Left renal pelvis (tissue), 4 donors: ENCODE measurements around the gene STX12. TPM values are rescaled to one million over a fixed set of nuclear protein-coding genes. Genes with fewer than 3 reads are reported as not detected.
"Not testable (repeated sequence)": the region's sequence is repeated elsewhere in the genome, so short reads cannot be mapped to it uniquely, and the experiment has no call there.

ENCODE experiments used
- DNase-seq, 4 donors: peaks; one replicate each; pipeline ENCODE4 v3.0.0-alpha.2; 2013; ENCODE audit warnings: low read depth in 4 of 4, low spot score in 3 of 4
- polyA plus RNA-seq, 4 donors: library from polyadenylated mRNA; unstranded; fragments of 120-200 nt; gene quantifications; one replicate each; pipeline ENCODE4 v1.2.1, GENCODE V29; 2013; ENCODE audit not compliant: insufficient read length in 4 of 4

The STX12 gene
- polyA plus RNA-seq, 4 donors: 45.7 to 53.0 (median 50.4) TPM

DNA sequence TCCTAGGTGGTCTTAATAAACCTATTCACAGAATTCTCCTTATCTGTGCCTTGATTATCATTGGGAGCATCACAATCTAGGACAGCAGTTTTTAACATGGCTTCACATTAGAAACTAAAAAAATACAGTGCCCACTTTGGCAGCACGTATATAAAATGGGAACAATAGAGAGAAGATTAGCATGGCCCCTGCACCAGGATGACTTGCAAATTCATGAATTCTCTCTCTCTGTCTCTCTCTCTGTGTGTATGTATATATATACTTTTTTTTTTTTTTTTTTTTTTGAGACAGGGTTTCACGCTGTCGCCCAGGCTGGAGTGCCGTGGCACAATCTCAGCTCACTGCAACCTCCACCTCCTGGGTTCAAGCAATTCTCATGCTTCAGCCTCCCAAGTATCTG is 51.4 kb downstream of the STX12 start:
- no peak for DNase-seq

DNA sequence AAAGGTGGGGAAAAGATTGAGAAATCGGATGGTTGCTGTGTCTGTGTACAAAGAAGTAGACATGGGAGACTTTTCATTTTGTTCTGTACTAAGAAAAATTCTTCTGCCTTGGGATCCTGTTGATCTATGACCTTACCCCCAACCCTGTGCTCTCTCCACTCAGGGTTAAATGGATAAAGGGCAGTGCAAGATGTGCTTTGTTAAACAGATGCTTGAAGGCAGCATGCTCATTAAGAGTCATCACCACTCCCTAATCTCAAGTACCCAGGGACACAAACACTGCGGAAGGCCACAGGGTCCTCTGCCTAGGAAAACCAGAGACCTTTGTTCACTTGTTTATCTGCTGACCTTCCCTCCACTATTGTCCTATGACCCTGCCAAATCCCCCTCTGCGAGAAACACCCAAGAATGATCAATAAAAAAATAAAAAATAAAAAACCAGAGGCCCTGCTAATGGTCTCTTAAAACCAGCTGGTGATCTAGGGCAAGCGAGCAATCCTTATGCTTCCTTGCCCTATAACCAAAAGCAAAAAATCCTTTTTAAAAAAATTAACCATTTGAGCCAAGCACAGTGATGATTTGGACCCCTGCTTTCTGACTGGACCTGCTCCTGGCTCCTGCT is 56.4 kb downstream of the STX12 start:
- DNase-seq: not testable (repeated sequence)

DNA sequence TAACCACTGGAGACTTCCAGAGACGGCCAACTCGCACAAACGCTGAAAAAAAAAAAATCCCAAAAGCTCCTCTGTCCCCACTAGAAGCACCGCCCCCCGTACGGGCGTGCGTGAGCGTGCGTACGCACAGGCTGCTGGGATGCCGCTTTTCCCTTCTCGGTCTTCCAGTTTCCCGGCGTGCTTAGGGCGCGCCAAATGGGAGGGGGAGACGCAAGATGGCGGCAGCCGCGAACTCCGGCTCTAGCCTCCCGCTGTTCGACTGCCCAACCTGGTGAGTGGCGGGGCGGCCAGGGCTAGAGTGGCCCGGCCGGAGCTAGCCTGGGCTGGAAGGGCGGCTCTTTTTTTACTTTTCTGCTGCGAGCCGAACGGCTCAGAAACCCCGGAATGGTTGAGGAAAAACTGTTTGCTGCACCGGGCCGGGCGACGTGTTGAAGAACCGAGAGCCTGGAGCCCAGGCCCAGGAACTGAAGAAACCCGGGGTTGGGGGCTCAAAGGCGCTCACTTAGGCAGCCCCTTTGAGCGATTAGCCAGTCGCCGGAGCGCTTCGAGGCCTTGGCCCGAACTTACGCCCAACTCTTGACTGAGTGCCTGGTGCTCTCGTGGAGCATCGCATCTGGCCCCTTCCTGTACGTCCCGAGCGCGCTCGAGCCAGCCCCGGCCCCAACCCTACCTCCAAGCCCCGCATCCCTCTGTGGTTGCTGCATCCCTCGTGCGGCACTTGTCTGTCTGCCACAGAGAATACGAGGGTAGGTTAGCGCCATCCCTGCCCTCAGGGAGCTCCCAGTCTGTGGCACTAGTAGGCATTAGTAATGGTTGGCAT is 57.8 kb downstream of the STX12 start, which contains the start of gene PPP1R8:
Gene PPP1R8, plus strand, starts transcription at position 162 of the 820 bp plus-strand sequence. Its CDS starts 54 bp downstream, at position 216.
- peak; percentile 88 to 93 (median 91) for DNase-seq

DNA sequence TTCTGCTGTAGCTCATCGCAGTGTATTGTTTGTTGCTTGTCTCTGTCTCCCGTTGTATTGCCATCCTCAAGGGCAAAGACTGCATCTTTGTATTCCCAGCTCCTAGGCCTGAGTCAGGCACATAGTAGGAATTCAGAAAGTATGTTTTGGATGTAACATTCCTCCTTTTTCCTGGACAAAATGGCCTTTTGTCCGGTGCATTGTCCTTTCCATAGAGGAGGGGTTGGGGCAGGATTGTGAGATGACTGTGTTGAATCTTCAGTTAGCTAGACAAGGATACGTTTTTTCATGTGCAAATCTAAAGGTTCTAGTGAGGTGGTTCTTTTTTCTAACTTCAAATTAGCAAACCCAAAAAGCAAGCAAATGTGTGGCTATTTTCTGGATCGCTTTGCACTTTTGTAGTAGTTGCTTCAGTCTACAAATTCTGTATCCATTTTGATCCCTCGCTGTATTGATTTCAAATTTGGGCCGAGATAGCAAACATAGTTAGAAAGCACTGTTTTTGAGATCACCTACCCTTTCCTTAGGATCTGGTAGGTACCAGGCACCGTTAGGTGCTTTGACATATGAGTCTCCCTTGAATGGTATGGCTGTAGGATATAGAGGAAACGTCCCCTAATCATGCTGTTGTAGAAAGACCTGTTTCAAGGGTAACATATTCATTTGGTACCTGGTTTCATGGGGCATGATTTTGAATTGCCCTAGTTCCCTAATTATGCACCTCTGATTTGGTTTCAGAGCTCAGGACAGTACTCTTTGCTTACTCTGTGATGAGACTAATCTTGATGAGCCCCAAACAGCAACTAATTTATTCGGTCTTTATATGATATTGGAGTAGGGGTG is 58.8 kb downstream of the STX12 start:
- DNase-seq: no peak

DNA sequence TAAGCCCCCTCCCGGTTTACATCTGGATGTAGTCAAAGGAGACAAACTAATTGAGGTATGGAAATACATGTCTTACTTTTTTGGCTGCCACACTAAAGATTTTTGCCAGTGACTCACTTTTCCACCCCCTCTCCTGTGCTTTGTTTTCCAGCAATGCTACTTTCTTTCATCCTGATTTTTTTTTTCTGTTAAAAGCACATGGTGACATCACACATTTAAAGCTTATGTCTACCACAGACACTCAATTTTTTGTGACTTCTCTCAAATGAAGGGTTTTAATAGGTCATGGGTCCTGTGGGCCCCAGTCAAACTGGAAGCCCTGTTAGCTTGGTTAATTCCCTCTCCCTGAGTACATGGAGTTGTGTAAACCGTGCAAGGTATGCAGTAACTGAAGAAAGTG is 59.7 kb downstream of the STX12 start:
- no peak for DNase-seq

DNA sequence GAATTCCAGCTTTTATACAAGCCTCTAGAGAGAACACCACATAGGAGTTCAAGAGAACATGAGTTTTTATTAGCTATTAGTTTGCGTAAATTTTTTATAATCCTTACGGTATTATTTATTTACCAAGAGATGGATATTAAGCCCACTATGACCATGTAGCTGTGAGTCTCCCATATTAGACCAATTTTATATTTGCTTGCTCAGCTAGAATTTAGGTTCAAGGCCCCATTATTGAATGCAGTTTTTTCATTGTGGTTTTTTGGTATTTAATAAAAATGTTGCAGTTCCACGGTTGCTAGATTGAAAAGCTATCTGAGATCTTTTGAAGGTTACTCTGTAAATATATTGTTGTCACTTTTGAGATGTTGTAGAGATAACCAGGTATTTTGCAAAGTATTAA is 60.5 kb downstream of the STX12 start:
- no peak for DNase-seq

DNA sequence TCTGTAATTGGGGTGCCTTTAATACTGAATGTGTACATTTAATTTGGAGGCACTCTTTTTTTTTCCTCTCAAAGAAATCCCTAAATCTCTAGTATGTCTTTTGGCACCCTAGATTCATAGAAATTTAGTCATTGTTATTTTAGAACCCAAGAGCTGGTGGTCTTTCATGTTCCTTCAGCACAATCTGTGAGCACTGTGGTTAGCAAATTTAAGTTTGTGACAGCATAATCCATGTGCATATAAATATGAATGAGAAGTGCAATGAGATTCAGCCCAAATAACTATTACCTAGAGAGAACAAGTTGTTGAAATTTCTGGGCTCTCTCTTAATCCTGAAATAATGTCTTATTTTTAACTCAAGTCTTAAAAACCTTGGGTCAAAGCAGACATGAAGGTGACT is 62.0 kb downstream of the STX12 start:
- DNase-seq: no peak

DNA sequence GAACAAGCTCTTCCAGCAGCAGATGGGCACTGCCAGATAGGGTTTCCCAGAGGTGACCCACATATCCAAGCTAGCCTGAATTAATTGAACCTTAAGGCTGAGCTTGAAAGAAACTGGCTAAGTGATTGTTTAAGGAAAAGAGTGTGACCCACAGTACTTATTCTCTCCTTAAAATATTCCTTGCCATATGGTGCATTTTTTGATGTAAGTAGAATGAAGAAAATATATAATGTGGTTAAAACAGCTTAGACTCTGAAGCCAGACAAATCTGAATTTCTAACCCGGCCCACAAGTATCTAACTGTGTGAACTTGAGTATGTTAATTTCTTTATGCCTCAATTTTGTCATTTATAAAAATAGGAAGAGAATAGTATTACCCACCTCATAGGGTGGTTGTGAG is 62.5 kb downstream of the STX12 start:
- no peak for DNase-seq

DNA sequence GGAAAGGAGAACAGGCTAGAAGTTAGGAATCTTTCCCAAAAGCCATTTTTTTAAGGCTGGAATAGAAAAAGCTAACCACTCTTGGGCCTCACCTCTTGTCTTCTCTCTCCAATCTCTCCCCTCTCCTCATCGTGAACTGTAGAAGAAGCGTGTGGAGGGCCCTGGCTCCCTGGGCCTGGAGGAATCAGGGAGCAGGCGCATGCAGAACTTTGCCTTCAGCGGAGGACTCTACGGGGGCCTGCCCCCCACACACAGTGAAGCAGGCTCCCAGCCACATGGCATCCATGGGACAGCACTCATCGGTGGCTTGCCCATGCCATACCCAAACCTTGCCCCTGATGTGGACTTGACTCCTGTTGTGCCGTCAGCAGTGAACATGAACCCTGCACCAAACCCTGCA is 76.9 kb downstream of the STX12 start:
- DNase-seq: no peak

DNA sequence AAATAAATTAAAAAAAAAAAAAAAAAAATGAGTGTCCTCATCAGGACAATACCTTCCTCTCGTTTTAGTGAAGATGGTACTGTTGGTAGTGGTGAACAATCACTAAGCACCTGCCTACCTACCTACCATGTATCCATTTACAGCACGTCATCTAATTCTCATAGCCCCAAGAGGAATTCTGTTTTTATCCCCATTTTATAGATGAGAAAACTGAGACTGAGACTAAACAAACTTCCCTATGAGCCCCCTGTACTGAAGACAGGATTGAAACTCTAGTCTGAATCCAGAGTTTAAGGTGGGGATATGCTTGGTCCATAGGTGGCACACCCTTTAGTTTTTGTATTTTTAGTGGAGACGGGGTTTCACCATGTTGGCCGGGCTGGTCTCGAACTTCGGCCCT is 82.1 kb downstream of the STX12 start:
- DNase-seq: no peak

DNA sequence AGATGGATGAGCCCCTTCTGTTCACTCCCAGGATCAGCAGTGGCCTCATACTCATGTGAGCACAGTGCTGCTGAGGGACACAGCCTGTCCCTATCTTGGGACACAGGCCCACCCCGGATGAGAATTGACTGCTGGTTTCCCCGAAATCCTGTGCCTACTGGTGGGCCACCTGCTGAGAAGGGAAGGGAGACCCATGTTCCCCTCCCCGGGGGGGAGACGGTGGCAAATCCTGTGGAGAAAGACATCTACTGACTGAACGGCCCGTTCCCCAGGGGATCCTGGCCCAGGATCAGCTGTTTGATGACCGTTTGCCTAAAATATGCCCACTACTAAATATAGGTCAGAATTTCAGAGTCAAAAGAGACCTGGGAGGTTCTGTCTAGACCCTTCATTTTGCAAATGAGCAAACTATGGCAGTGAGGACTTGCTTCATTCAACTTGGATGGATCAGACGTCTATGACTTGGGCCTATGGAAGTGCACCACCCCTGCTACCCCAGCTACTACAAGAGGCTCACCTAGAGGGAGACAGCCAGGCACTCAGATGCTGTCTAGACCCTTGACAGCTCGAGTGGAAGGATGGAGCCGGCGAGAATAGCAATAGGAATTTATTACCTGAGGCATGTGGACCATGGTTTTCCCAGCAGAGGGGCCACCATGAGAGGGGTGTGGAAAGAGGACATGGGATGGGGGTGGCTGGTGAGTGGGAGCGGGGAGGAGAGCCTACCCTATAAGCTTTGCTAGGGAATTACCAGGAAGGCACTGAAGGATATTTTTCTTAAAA is 83.7 kb downstream of the STX12 start:
- DNase-seq: no peak

DNA sequence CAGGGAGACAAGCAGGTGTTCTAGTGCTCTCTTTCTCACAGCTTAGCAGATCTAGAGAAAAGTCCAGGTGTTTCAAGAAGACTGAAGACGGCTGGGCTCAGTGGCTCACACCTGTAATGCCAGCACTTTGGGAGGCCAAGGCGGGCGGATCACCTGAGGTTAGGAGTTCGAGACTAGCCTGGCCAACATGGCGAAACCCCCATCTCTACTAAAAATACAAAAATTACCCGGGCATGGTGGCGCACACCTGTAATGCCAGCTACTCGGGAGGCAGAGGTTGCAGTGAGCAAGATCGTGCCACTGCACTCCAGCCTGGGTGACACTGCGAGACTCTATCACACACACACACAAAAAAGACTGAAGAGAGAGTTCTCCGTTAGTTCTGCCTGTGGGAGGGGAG is 84.5 kb downstream of the STX12 start:
- DNase-seq: not testable (repeated sequence)

DNA sequence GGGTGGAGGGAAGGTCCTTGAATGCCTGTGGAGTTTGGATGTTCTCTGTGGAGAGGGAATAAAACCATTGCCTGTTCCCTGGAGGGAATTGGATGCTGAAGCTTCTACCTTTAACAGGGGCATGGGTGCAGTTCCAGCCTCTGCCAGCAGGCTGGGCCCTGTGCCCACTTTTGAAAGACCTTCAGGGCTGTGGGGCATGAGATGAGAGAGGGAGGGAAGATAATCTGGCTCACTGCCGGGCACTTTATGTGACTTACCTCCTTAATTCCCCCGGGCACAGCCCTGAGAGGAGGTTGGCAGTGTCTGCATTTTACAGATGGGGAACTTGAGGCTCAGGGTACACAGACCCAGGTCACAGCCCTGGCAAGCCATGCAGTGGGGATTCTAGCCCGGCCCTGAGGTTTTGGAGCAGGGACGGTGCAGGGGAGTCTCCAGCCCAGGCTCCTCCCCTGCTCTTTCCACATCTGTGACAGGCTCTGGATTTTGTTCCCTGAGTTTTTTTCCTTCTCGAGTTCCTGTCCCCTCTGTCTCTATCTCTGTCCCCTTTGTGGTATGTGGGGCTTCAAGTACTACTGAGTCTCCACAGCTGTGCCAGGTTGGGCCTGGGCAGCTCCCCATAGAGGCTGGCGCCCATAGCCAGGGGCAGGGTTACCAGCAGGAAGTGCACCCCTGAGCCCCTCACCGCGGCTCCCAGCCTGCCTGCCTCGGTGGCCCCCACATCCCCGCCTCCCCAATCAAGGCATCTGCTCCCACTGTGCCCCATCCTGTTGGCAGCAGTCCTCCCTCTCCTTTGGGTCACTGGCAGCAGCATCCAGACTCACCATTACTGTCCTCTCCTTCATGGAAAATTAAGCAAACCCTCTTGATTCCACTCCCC is 85.3 kb downstream of the STX12 start:
- DNase-seq: peak in 3 of 4 donors; percentile 63 to 72 (median 63)

DNA sequence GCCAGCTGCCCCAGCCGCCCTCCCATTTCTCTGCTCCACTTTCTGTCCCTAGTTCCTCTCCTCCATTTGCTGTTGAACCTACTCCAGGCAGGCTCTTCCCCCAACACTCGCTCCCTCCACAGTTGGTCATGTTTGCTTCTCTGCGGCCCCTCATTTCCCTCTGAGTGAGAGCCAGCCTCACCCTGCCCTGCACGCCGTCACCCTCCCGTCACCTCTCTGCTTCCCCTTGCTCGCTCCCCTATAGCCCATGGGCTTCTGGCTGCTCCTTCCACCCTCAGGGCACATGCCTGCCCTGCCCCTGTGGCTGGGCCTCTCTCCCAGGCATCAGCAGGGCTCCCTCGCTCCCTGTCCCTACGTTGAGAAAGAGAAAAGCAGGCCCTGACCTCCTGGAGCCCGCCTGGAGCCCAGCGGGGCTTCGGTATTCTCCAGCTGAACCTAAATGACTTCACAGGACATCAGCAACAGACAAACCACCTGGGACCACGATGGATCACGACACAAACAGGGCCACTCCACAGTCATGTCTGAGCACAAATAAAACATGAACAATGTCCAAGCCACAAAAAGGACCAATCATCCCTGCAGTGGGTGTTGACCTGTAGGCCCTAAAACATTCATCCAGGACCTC is 86.0 kb downstream of the STX12 start:
- no peak for DNase-seq

DNA sequence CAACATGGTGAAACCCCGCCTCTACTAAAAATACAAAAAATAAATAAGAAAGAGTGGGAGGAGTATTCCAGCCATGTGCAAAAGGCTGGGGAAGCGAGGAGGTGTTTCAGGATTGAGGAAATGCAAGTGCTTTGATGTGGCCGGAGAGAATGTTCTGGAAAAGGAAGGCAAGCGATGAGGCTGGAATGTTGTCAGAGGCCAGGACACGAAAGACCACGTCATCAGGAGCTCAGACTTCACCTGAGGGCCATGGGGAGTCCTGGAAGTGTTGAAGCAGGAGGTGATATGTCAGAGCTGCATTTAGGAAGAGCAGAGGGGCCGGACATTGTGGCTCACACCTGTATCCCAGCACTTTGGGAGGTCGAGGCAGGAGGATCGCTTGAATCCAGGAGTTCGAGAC is 88.4 kb downstream of the STX12 start:
- DNase-seq: no peak

DNA sequence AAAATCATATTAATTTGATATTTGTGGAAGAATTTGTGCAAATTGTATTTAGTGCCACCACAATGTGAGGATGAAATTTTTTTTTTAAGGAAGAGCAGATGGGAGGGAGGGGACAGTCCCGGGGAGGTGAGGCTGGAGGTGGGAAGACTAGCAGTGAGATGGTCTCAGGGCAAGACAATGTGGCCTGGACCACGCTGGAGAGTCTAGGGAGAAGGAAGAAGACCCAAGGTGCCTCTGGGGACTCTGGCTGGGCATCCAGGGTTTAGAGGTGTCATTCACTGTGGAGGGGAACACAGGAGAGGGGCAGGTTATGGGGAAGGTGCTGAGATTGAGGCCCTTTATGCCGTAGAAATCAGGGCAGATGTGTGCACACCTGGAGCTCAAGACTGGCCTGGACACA is 89.0 kb downstream of the STX12 start:
- DNase-seq: no peak

DNA sequence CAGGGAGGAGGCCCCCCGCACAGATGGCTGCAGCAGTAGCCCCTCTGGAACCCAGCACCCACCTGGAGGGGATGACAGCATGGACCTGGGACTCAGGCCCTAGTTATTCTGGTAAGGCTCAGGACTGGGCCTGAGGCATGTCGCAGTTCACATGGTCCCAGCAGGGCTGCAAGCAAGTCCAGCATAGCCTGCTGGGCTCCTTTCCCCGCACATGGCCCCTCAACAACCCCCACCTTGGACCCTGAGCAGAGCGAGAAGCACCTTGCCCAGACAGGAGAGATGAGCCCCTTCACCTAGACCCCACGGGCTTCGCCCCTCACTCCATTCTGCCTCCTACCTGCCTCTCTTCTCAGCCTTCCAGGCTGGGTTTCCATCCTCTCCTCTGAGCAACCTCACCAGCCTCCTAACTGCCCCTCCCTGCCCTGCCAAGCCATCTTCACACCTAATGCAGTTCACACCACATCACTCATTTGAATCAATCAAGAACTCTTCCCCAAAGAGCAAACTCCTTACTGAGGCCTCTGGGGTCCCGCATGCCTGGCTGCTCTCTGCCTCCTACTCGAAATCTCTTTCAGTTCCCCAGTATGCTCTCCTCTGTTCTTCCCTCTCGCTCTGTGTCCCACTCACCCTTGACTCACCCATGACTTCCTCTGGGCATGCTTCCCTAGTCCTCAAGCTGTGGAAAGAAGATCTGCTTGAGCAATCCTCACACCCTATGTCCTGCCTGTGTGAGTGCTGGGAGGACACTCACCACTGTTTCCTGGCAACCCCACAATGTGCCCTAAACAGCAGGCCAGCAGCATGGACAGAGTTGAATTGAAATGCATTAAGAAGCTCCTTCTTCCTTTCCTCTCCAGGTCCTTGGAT is 89.9 kb downstream of the STX12 start:
- DNase-seq: peak in 2 of 4 donors; percentile 52 to 59

DNA sequence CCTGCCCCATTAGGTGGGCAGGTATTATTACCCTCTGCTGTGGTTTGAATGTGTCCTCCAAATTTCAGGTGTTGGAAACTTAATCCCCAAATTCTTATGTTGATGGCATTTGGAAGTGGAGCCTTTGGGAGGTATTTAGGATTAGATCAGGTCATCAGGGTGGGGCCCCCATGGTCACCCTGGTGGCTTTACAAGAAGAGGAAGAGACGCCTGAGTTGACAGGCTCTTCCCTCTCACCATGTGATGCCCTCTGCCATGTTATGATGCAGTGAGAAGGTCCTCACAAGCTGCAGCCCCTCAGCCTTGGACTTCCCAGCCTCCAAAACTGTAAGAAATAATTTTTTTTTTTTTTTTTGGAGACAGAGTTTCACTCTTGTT is 90.5 kb downstream of the STX12 start:
- no peak for DNase-seq
